T-helper 2 cell (primary cell): Measurements from ENCODE around the gene RXRA.

ENCODE experiments used
- DNase-seq, 5 experiments: peaks; one replicate each; pipeline versions ENCODE4 v3.0.0 to v3.0.0-alpha.2; 2012 to 2022
- total RNA-seq, 2 donors: gene quantifications; one replicate each; lab custom pipeline; 2026; lab: John Stamatoyannopoulos, UW

The RXRA gene
- total RNA-seq: 25.5 to 39.0 reads per million in 2 donors

GRCh38 chr9:134325813-134326723 lies at the start of gene RXRA:
TSS of gene RXRA (plus strand) at chr9:134326455. CDS start at chr9:134326632, 177 bp downstream.
- peak; percentile 31 to 71 (median 64) for DNase-seq

- no peak for DNase-seq
Measured at GRCh38 chr9:134278286-134278685, 48.0 kb upstream of the RXRA start.

- no peak for DNase-seq
Measured at GRCh38 chr9:134278974-134279640, 47.1 kb upstream of the RXRA start.

GRCh38 chr9:134282138-134282650 lies 44.1 kb upstream of the RXRA start:
- no peak for DNase-seq

GRCh38 chr9:134283111-134283515 lies 43.1 kb upstream of the RXRA start:
- no peak for DNase-seq

- no peak for DNase-seq
Measured at GRCh38 chr9:134283692-134284265, 42.5 kb upstream of the RXRA start.

- no peak for DNase-seq
Measured at GRCh38 chr9:134284273-134284672, 42.0 kb upstream of the RXRA start.

- no peak for DNase-seq
Measured at GRCh38 chr9:134284741-134285140, 41.5 kb upstream of the RXRA start.

GRCh38 chr9:134285215-134285845 lies 40.9 kb upstream of the RXRA start:
- DNase-seq: no peak

GRCh38 chr9:134286471-134287245 lies 39.6 kb upstream of the RXRA start:
- no peak for DNase-seq

- DNase-seq: no peak
Measured at GRCh38 chr9:134287591-134288491, 38.4 kb upstream of the RXRA start.

- no peak for DNase-seq
Measured at GRCh38 chr9:134288746-134289145, 37.5 kb upstream of the RXRA start.

- no peak for DNase-seq
Measured at GRCh38 chr9:134289241-134289875, 36.9 kb upstream of the RXRA start.

- no peak for DNase-seq
Measured at GRCh38 chr9:134290603-134291451, 35.4 kb upstream of the RXRA start.

GRCh38 chr9:134291452-134291881 lies 34.8 kb upstream of the RXRA start:
- no peak for DNase-seq

GRCh38 chr9:134291961-134292871 lies 34.0 kb upstream of the RXRA start:
- no peak for DNase-seq

GRCh38 chr9:134293031-134293521 lies 33.2 kb upstream of the RXRA start:
- no peak for DNase-seq

GRCh38 chr9:134293611-134294152 lies 32.6 kb upstream of the RXRA start:
- no peak for DNase-seq
